SK-N-SH (cell line): Measurements from ENCODE around the gene MPC2. TPM values are rescaled to one million over a fixed set of nuclear protein-coding genes. Genes with fewer than 3 reads are reported as not detected.

Experiments used
- CTCF ChIA-PET: fragments of 300-600, 350-600 bp; formaldehyde crosslinking; extraction: SDS; loops from one replicate; lab custom pipeline; 2021; lab: Yijun Ruan, JAX
- POLR2A ChIA-PET: fragments of 350-600 bp; sonication (Branson Sonifier 250); formaldehyde crosslinking; extraction: SDS; loops from one replicate; lab custom pipeline; 2020; ENCODE audit warnings: antibody characterized with exemption, inconsistent platforms; lab: Yijun Ruan, JAX
- DNase-seq: peaks from one replicate; pipeline ENCODE4 v3.0.0; 2012
- H2AFZ ChIP-seq: fragments of 200-600 bp; sonication (generic); 2 replicates; pipeline ENCODE4 v1.8.1; 2016; ENCODE audit warnings: antibody characterized with exemption, mild to moderate bottlenecking, low read depth
- H3F3A ChIP-seq: fragments of 200-600 bp; sonication (generic); replicated peaks from 2 replicates; pipeline ENCODE3; 2016; ENCODE audit warnings: antibody characterized with exemption, mild to moderate bottlenecking; ENCODE audit not compliant: insufficient read depth
- H3K27ac ChIP-seq, 2 experiments: fragments of 200-500 bp in 1 of 2; fragments of 200-600 bp in 1 of 2; sonication (Bioruptor generic) in 1 of 2; sonication (generic), shearing (Covaris generic) in 1 of 2; 2 replicates each; pipeline versions ENCODE4 v1.5.1 to v1.6.1; 2014 to 2016; ENCODE audit warnings: low read depth in 2 of 2, inconsistent platforms in 1 of 2, low read length in 1 of 2, mild to moderate bottlenecking in 1 of 2, mixed read lengths in 1 of 2
- H3K27me3 ChIP-seq: fragments of 200-600 bp; sonication (generic), shearing (Covaris generic); 2 replicates; pipeline ENCODE4 v1.6.1; 2016; ENCODE audit warnings: mixed run types; ENCODE audit not compliant: insufficient read depth
- H3K36me3 ChIP-seq, 2 experiments: fragments of 200-500 bp in 1 of 2; fragments of 200-600 bp in 1 of 2; sonication (Bioruptor generic) in 1 of 2; sonication (generic) in 1 of 2; replicated peaks in 1 of 2; 2 replicates each; pipeline versions ENCODE3 to v1.5.1; 2014 to 2016; ENCODE audit warnings: low read length in 1 of 2, mild to moderate bottlenecking in 1 of 2; ENCODE audit not compliant: insufficient read depth in 2 of 2, control insufficient read depth in 1 of 2
- H3K4me1 ChIP-seq, 2 experiments: fragments of 200-500 bp in 1 of 2; fragments of 200-600 bp in 1 of 2; sonication (Bioruptor generic) in 1 of 2; sonication (generic), shearing (Covaris generic) in 1 of 2; 2 replicates each; pipeline versions ENCODE4 v1.5.1 to v1.6.1; 2014 to 2016; ENCODE audit warnings: low read depth in 1 of 2, low read length in 1 of 2, mixed run types in 1 of 2; ENCODE audit not compliant: insufficient read depth in 2 of 2, control insufficient read depth in 1 of 2
- H3K4me2 ChIP-seq: fragments of 200-600 bp; sonication (generic), shearing (Covaris generic); 2 replicates; pipeline ENCODE4 v1.6.1; 2017; ENCODE audit warnings: mixed run types
- H3K4me3 ChIP-seq, 2 experiments: fragments of 200-500 bp in 1 of 2; fragments of 200-600 bp in 1 of 2; sonication (Bioruptor generic) in 1 of 2; sonication (generic), shearing (Covaris generic) in 1 of 2; 2 replicates each; pipeline versions ENCODE4 v1.5.1 to v1.8.1; 2014 to 2016; ENCODE audit warnings: low read depth in 2 of 2, inconsistent platforms in 1 of 2, low read length in 1 of 2, mild to moderate bottlenecking in 1 of 2, mixed read lengths in 1 of 2, moderate library complexity in 1 of 2
- H3K79me2 ChIP-seq: fragments of 200-600 bp; sonication (generic); 2 replicates; pipeline ENCODE4 v1.8.1; 2017; ENCODE audit warnings: mild to moderate bottlenecking; ENCODE audit not compliant: insufficient read depth
- H3K9ac ChIP-seq: fragments of 200-600 bp; sonication (generic); 2 replicates; pipeline ENCODE4 v1.6.1; 2017; ENCODE audit warnings: mixed run types
- H3K9me2 ChIP-seq: fragments of 200-600 bp; sonication (generic); 2 replicates; pipeline ENCODE4 v1.6.1; 2017; ENCODE audit warnings: mixed run types
- H3K9me3 ChIP-seq: fragments of 200-600 bp; sonication (generic); 2 replicates; pipeline ENCODE4 v1.6.1; 2017; ENCODE audit warnings: mixed run types, mild to moderate bottlenecking, moderate library complexity
- H4K20me1 ChIP-seq: fragments of 200-600 bp; sonication (generic); 2 replicates; pipeline ENCODE4 v1.6.1; 2017; ENCODE audit warnings: mild to moderate bottlenecking, mixed run types; ENCODE audit not compliant: insufficient read depth
- ELF1 ChIP-seq: IDR thresholded peaks from 2 replicates; pipeline ENCODE4 v1.4.0; 2012
- EP300 ChIP-seq, 2 experiments: IDR thresholded peaks; 2 replicates each; pipeline versions ENCODE4 v1.4.0 to v1.6.1; 2012; ENCODE audit warnings: borderline replicate concordance in 1 of 2, low read depth in 1 of 2, low read length in 1 of 2
- EZH2phosphoT487 ChIP-seq: fragments of 200-600 bp; sonication (generic); IDR thresholded peaks from 2 replicates; pipeline ENCODE4 v1.6.1; 2017; ENCODE audit warnings: low read depth, mixed run types, mild to moderate bottlenecking, antibody characterized with exemption, moderate library complexity, borderline replicate concordance
- GATA2 ChIP-seq: sonication (generic); formaldehyde crosslinking; IDR thresholded peaks from 2 replicates; pipeline ENCODE4 v1.5.0; 2020; ENCODE audit warnings: mild to moderate bottlenecking, missing genetic modification reagents
- JUND ChIP-seq: IDR thresholded peaks from 2 replicates; pipeline ENCODE4 v1.4.0; 2012
- MXI1 ChIP-seq: IDR thresholded peaks from 2 replicates; pipeline ENCODE4 v1.6.1; 2012; ENCODE audit warnings: mild to moderate bottlenecking, low read depth, low read length, improper control_type of control experiment
- NFIC ChIP-seq: IDR thresholded peaks from 2 replicates; pipeline ENCODE4 v1.4.0; 2012; ENCODE audit warnings: borderline replicate concordance
- RAD21 ChIP-seq: IDR thresholded peaks from 2 replicates; pipeline ENCODE4 v1.6.1; 2012; ENCODE audit warnings: mild to moderate bottlenecking, low read length
- RFX5 ChIP-seq: IDR thresholded peaks from 2 replicates; pipeline ENCODE4 v1.6.1; 2012; ENCODE audit warnings: mild to moderate bottlenecking, improper control_type of control experiment, low read length
- SMC3 ChIP-seq: IDR thresholded peaks from 2 replicates; pipeline ENCODE4 v1.6.1; 2012; ENCODE audit warnings: low read depth, low read length, improper control_type of control experiment
- TAF1 ChIP-seq: IDR thresholded peaks from 2 replicates; pipeline ENCODE4 v1.6.1; 2012; ENCODE audit warnings: low read depth, mild to moderate bottlenecking, low read length, moderate library complexity, borderline replicate concordance
- YY1 ChIP-seq: IDR thresholded peaks from 2 replicates; pipeline ENCODE4 v1.4.0; 2012; ENCODE audit warnings: low read depth, mild to moderate bottlenecking
- WGBS: methylation state at CpG from one replicate; pipeline ENCODE4 v1.1.6; 2017; ENCODE audit warnings: low lambda C conversion rate; 5-methylcytosine and 5-hydroxymethylcytosine counted together
- polyA plus RNA-seq, 3 experiments: library from polyadenylated mRNA; depleted of rRNA; stranded (reverse); fragments of >200 nt; gene quantifications; 2 replicates each; pipeline ENCODE4 v1.2.3, GENCODE V29; 2012
- TF ChIP-seq, protein P1 (sequence below): IDR thresholded peaks from 2 replicates; pipeline ENCODE4 v1.4.0; 2012; ENCODE audit warnings: low read depth
- TF ChIP-seq, protein P2 (sequence below): IDR thresholded peaks from 2 replicates; pipeline ENCODE4 v1.6.1; 2012; ENCODE audit warnings: mild to moderate bottlenecking, low read depth, low read length, moderate library complexity
- TF ChIP-seq, protein P3 (sequence below): fragments of 150-350 bp; IDR thresholded peaks from 2 replicates; pipeline ENCODE4 v1.6.1; 2016; ENCODE audit warnings: mild to moderate bottlenecking, low read depth, low read length
- TF ChIP-seq, protein P4 (sequence below): fragments of 200-600 bp; sonication (generic); IDR thresholded peaks from 2 replicates; pipeline ENCODE4 v1.6.1; 2017; ENCODE audit warnings: antibody characterized with exemption, mild to moderate bottlenecking, moderate library complexity
- TF ChIP-seq, protein P5 (sequence below): fragments of 150-350 bp; IDR thresholded peaks from 2 replicates; pipeline ENCODE4 v1.6.1; 2017; ENCODE audit warnings: antibody characterized with exemption, low read length, low read depth, borderline replicate concordance

Gene MPC2
- polyA plus RNA-seq, 1 of the 3 experiments (the other 2 are of a cell fraction) = 15.9 TPM

DNA sequence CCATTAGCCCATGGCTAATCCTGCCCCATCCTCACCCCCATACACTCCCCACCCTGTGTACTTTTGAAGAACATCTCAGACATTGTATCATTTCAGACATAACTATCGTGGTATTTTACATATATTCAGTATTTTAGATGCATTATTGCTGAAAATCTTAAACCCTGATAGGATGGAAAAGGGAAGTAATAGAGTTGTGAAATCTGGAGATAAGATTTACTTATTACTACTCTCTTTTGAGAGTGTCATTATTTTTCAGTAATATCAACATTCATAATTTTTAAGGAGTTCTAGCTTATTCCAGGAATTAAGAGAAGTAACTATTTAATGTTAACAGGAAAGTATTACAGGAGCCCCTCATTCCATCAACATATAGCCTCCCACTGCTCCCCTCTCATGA is 57.4 kb downstream of the MPC2 start:
- no peaks in the 10 kb centered on the region for H3K27me3 ChIP-seq
- WGBS = 73% methylated on average over 1 of the region's 1 CpG
- H3K9ac ChIP-seq = no peak overlapping the region
- H3K4me3 ChIP-seq = no peak overlapping the region
- no peak overlapping the region for H3K27ac ChIP-seq
- ChIA-PET POLR2A (no interaction called here), CTCF (interaction anchor here (0.6 kb wide), 1 partner anchor 135 kb away, joined by 3 read pairs; no protein-coding TSS in a partner anchor)
- no peaks in the 10 kb centered on the region for H3K36me3 ChIP-seq
- peaks cover 15% of the 10 kb centered on the region for H3F3A ChIP-seq
- no peak overlapping the region for H2AFZ ChIP-seq
- H3K4me2 ChIP-seq = no peak overlapping the region
- H3K9me3 ChIP-seq = no peaks in the 10 kb centered on the region
- 0 out of 2 replicates have a peak, but pooled peaks cover 2% of the 10 kb centered on the region for H3K9me2 ChIP-seq
- H3K4me1 ChIP-seq = peaks cover 0 to 15% of the 10 kb centered on the region in 2 experiments; a peak in 1 of 4 replicates
- H4K20me1 ChIP-seq = no peaks in the 10 kb centered on the region
- no peak for TF ChIP-seq NFIC
- H3K79me2 ChIP-seq = no peaks in the 10 kb centered on the region
- DNase-seq = no peak

DNA sequence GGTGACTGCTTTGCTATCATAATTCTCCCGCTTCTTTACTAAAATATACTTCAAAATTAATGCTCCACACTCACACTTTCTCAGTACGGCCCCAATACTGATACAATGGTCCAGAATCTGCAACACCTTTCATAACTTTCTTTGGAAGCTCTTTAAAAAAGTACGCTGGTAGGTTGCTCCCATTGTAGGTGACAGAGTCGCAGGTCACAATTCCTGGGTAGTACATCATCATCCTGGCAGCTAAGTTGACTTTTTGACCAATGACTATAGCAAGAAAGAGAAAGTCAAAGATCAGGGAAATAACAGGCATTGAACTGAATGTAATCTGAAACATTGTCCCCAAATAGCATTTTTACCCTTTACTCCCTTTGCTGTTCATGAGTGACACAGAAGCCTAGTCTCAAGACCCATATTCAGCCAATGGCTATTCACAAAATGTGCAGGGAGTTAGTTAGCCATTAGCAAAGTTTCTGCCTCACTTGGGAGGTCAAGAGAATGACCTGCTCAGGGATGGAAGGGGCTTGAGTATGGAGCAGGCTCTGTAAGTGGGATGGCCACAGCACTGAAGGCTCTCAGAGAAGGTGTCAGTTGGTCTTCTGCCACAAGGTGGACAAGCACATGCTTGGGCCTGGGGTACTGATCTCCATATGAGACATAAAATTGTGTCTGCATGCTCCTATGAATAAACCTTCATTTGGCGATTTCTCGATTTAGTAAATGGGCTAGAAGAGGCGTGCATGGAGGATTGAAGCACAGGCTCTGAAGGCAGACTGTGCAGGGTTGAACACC is 58.3 kb downstream of the MPC2 start:
- 90% methylated on average over 7 of the region's 7 CpGs for WGBS
- no peaks in the 10 kb centered on the region for H3K27me3 ChIP-seq
- H4K20me1 ChIP-seq = no peaks in the 10 kb centered on the region
- TF ChIP-seq SMC3 (no peak), RAD21 (no peak), ELF1 (no peak), TAF1 (no peak), JUND (no peak), NFIC (no peak), YY1 (no peak), GATA2 (no peak), MXI1 (no peak), RFX5 (no peak), EP300 (IDR thresholded peaks at IDR 0.05; ENCODE audit: borderline replicate concordance in 1 of 2, low read depth in 1 of 2, low read length in 1 of 2) (no peak), EZH2phosphoT487 (no peak)
- TF ChIP-seq, protein P1, sequence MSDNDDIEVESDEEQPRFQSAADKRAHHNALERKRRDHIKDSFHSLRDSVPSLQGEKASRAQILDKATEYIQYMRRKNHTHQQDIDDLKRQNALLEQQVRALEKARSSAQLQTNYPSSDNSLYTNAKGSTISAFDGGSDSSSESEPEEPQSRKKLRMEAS = no peak
- TF ChIP-seq, protein P2, sequence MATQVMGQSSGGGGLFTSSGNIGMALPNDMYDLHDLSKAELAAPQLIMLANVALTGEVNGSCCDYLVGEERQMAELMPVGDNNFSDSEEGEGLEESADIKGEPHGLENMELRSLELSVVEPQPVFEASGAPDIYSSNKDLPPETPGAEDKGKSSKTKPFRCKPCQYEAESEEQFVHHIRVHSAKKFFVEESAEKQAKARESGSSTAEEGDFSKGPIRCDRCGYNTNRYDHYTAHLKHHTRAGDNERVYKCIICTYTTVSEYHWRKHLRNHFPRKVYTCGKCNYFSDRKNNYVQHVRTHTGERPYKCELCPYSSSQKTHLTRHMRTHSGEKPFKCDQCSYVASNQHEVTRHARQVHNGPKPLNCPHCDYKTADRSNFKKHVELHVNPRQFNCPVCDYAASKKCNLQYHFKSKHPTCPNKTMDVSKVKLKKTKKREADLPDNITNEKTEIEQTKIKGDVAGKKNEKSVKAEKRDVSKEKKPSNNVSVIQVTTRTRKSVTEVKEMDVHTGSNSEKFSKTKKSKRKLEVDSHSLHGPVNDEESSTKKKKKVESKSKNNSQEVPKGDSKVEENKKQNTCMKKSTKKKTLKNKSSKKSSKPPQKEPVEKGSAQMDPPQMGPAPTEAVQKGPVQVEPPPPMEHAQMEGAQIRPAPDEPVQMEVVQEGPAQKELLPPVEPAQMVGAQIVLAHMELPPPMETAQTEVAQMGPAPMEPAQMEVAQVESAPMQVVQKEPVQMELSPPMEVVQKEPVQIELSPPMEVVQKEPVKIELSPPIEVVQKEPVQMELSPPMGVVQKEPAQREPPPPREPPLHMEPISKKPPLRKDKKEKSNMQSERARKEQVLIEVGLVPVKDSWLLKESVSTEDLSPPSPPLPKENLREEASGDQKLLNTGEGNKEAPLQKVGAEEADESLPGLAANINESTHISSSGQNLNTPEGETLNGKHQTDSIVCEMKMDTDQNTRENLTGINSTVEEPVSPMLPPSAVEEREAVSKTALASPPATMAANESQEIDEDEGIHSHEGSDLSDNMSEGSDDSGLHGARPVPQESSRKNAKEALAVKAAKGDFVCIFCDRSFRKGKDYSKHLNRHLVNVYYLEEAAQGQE = no peak
- TF ChIP-seq, protein P3, sequence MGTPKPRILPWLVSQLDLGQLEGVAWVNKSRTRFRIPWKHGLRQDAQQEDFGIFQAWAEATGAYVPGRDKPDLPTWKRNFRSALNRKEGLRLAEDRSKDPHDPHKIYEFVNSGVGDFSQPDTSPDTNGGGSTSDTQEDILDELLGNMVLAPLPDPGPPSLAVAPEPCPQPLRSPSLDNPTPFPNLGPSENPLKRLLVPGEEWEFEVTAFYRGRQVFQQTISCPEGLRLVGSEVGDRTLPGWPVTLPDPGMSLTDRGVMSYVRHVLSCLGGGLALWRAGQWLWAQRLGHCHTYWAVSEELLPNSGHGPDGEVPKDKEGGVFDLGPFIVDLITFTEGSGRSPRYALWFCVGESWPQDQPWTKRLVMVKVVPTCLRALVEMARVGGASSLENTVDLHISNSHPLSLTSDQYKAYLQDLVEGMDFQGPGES = no peak
- TF ChIP-seq, protein P4, sequence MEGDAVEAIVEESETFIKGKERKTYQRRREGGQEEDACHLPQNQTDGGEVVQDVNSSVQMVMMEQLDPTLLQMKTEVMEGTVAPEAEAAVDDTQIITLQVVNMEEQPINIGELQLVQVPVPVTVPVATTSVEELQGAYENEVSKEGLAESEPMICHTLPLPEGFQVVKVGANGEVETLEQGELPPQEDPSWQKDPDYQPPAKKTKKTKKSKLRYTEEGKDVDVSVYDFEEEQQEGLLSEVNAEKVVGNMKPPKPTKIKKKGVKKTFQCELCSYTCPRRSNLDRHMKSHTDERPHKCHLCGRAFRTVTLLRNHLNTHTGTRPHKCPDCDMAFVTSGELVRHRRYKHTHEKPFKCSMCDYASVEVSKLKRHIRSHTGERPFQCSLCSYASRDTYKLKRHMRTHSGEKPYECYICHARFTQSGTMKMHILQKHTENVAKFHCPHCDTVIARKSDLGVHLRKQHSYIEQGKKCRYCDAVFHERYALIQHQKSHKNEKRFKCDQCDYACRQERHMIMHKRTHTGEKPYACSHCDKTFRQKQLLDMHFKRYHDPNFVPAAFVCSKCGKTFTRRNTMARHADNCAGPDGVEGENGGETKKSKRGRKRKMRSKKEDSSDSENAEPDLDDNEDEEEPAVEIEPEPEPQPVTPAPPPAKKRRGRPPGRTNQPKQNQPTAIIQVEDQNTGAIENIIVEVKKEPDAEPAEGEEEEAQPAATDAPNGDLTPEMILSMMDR = no peak
- TF ChIP-seq, protein P5, sequence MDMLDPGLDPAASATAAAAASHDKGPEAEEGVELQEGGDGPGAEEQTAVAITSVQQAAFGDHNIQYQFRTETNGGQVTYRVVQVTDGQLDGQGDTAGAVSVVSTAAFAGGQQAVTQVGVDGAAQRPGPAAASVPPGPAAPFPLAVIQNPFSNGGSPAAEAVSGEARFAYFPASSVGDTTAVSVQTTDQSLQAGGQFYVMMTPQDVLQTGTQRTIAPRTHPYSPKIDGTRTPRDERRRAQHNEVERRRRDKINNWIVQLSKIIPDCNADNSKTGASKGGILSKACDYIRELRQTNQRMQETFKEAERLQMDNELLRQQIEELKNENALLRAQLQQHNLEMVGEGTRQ = no peak
- no peak overlapping the region for H3K27ac ChIP-seq
- no peaks in the 10 kb centered on the region for H3K36me3 ChIP-seq
- no peak overlapping the region for H3K4me2 ChIP-seq
- H3K4me3 ChIP-seq = no peak overlapping the region
- no peak overlapping the region for H2AFZ ChIP-seq
- no peak overlapping the region for H3K9ac ChIP-seq
- no peaks in the 10 kb centered on the region for H3K9me3 ChIP-seq
- H3F3A ChIP-seq = peaks cover 15% of the 10 kb centered on the region
- DNase-seq = no peak
- no peaks in the 10 kb centered on the region for H3K79me2 ChIP-seq
- POLR2A ChIA-PET = no interaction called here
- H3K4me1 ChIP-seq = peaks cover 0 to 15% of the 10 kb centered on the region in 2 experiments; a peak in 1 of 4 replicates
- H3K9me2 ChIP-seq = 0 out of 2 replicates have a peak, but pooled peaks cover 2% of the 10 kb centered on the region
- CTCF ChIA-PET = no interaction called here
